DOHH2 (cell line): ENCODE measurements around the gene TRIM37.

Experiments used
- H3F3A ChIP-seq: fragments of 200-600 bp; sonication (generic), shearing (Covaris generic); 2 replicates; pipeline ENCODE4 v1.6.0; 2016; ENCODE audit warnings: antibody characterized with exemption, mild to moderate bottlenecking; ENCODE audit not compliant: control insufficient read depth, insufficient read depth
- H3K27ac ChIP-seq: fragments of 200-600 bp; sonication (generic); 2 replicates; pipeline ENCODE4 v1.5.1; 2014; ENCODE audit warnings: low read depth, mild to moderate bottlenecking, low read length, moderate library complexity
- H3K27me3 ChIP-seq: fragments of 200-600 bp; sonication (generic); 2 replicates; pipeline ENCODE4 v1.6.1; 2014; ENCODE audit warnings: mild to moderate bottlenecking, low read length, mixed read lengths; ENCODE audit not compliant: control insufficient read depth
- H3K36me3 ChIP-seq: fragments of 200-600 bp; sonication (generic); 2 replicates; pipeline ENCODE4 v1.6.1; 2014; ENCODE audit warnings: mild to moderate bottlenecking, low read length, moderate library complexity, mixed read lengths; ENCODE audit not compliant: control insufficient read depth
- H3K4me1 ChIP-seq: fragments of 200-600 bp; sonication (generic); 2 replicates; pipeline ENCODE4 v1.6.1; 2014; ENCODE audit warnings: mild to moderate bottlenecking, low read length, mixed read lengths; ENCODE audit not compliant: control insufficient read depth
- H3K4me2 ChIP-seq: fragments of 200-600 bp; sonication (generic); 2 replicates; pipeline ENCODE4 v1.6.0; 2014; ENCODE audit warnings: mild to moderate bottlenecking, low read length, moderate library complexity
- H3K4me3 ChIP-seq: fragments of 200-600 bp; sonication (generic); 2 replicates; pipeline ENCODE4 v1.5.1; 2014; ENCODE audit warnings: mild to moderate bottlenecking, low read length, mixed read lengths
- H3K79me2 ChIP-seq: fragments of 200-600 bp; sonication (generic); 2 replicates; pipeline ENCODE4 v1.6.1; 2014; ENCODE audit warnings: mild to moderate bottlenecking, low read length, mixed read lengths; ENCODE audit not compliant: control insufficient read depth
- H3K9me2 ChIP-seq: fragments of 200-600 bp; sonication (generic); replicated peaks from 2 replicates; pipeline ENCODE4 v1.6.1; 2014; ENCODE audit warnings: mild to moderate bottlenecking, low read length, mixed read lengths; ENCODE audit not compliant: control insufficient read depth
- H3K9me3 ChIP-seq: fragments of 200-600 bp; sonication (generic); 2 replicates; pipeline ENCODE4 v1.6.1; 2014; ENCODE audit warnings: antibody characterized with exemption, low read length, mixed read lengths; ENCODE audit not compliant: control insufficient read depth, insufficient read depth
- H4K20me1 ChIP-seq: fragments of 200-600 bp; sonication (generic); 2 replicates; pipeline ENCODE4 v1.6.0; 2014; ENCODE audit warnings: low read depth, mild to moderate bottlenecking, antibody characterized with exemption, low read length, moderate library complexity; ENCODE audit not compliant: control insufficient read depth, insufficient read depth
- EZH2phosphoT487 ChIP-seq: fragments of 200-600 bp; sonication (generic); IDR thresholded peaks from 2 replicates; pipeline ENCODE4 v1.6.1; 2017; ENCODE audit warnings: borderline replicate concordance, mild to moderate bottlenecking, antibody characterized with exemption, low read length, moderate library complexity, mixed read lengths
- TF ChIP-seq, protein P1 (sequence below): fragments of 200-600 bp; sonication (generic); IDR thresholded peaks from one replicate; pipeline ENCODE4 v1.5.1; 2014; ENCODE audit warnings: antibody characterized with exemption, mild to moderate bottlenecking, low read depth, low read length; ENCODE audit not compliant: poor library complexity, severe bottlenecking

The TRIM37 gene

DNA sequence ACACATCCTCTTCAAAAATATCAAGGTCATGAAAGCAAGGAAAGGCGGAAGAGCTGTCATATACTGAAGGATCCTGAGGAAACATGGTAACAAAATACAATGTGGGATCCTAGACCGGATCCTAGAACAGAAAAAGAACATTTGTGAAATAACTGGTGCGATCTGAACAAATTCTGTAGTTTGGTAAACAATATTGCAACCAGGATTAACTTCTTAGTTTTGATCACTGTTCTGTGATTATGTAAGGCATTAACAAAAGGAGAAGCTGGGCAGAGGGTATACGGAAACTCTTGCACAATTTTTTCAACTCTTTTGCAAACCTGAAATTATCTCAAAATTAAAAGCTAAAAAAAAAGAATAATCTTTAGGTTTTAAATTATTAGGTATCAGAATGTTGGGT, 109.7 kb downstream of the TRIM37 start:
- no peak overlapping the region for H3K4me2 ChIP-seq
- H4K20me1 ChIP-seq = no peaks in the 10 kb centered on the region
- no peak for TF ChIP-seq EZH2phosphoT487
- TF ChIP-seq, protein P1, sequence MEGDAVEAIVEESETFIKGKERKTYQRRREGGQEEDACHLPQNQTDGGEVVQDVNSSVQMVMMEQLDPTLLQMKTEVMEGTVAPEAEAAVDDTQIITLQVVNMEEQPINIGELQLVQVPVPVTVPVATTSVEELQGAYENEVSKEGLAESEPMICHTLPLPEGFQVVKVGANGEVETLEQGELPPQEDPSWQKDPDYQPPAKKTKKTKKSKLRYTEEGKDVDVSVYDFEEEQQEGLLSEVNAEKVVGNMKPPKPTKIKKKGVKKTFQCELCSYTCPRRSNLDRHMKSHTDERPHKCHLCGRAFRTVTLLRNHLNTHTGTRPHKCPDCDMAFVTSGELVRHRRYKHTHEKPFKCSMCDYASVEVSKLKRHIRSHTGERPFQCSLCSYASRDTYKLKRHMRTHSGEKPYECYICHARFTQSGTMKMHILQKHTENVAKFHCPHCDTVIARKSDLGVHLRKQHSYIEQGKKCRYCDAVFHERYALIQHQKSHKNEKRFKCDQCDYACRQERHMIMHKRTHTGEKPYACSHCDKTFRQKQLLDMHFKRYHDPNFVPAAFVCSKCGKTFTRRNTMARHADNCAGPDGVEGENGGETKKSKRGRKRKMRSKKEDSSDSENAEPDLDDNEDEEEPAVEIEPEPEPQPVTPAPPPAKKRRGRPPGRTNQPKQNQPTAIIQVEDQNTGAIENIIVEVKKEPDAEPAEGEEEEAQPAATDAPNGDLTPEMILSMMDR = no peak
- no peak overlapping the region for H3K27ac ChIP-seq
- no peaks in the 10 kb centered on the region for H3K27me3 ChIP-seq
- H3F3A ChIP-seq = peaks cover 21% of the 10 kb centered on the region
- H3K9me3 ChIP-seq = no peaks in the 10 kb centered on the region
- no peaks in the 10 kb centered on the region for H3K79me2 ChIP-seq
- H3K9me2 ChIP-seq = no peaks in the 10 kb centered on the region
- no peak overlapping the region for H3K4me3 ChIP-seq
- peaks cover 55% of the 10 kb centered on the region for H3K4me1 ChIP-seq
- H3K36me3 ChIP-seq = peaks cover 33% of the 10 kb centered on the region

DNA sequence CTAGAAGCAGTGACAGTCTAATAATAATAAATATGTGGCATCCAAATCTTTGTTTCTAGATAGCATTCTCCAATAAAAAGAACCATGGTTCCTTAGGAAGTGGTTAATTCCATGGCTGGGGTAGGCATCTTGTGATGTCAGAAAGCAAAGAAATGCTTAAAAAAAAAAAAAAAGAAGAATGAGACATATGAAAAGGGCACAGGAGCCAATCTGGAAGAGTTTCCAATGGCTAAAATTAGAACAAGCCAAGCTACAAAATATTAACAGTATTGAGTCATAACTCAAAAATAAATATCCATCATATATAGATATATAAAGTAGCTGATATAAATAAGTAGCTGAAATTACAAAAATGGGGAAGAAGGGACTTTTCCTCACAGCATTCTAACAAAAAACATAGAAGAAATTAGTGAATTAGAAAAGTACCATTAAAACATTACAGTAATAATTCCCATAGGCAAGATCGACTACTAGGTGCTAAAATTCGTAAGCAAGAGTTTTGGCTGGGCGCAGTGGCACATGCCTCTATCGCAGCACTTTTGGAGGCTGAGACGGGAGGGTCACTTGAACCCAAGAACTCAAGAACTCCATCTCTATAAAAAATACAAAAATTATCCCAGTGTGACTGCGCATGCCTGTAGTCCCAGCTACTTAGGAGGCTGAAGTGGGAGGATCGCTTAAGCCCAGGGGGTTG, 111.3 kb downstream of the TRIM37 start:
- Histone ChIP-seq H3K4me1 (peaks cover 39% of the 10 kb centered on the region), H3K36me3 (peaks cover 33% of the 10 kb centered on the region), H3K4me3 (no peak overlapping the region), H3K9me3 (no peaks in the 10 kb centered on the region), H3K27me3 (no peaks in the 10 kb centered on the region), H4K20me1 (no peaks in the 10 kb centered on the region), H3K27ac (no peak overlapping the region), H3F3A (peaks cover 17% of the 10 kb centered on the region), H3K9me2 (no peaks in the 10 kb centered on the region), H3K79me2 (no peaks in the 10 kb centered on the region), H3K4me2 (no peak overlapping the region)
- TF ChIP-seq, protein P1 = no peak
- no peak for TF ChIP-seq EZH2phosphoT487

- H3K27me3 ChIP-seq = no peaks in the 10 kb centered on the region
- TF ChIP-seq, protein P1 = no peak
- no peak for TF ChIP-seq EZH2phosphoT487
- H3K27ac ChIP-seq = no peak overlapping the region
Observed at GRCh38 chr17:58993311-58993710, 113.4 kb downstream of the TRIM37 start.

More at GRCh38 chr17:58993311-58993710, 113.4 kb downstream of the TRIM37 start:
- H3K4me2 ChIP-seq = no peak overlapping the region
- no peaks in the 10 kb centered on the region for H4K20me1 ChIP-seq
- H3K9me2 ChIP-seq = no peaks in the 10 kb centered on the region
- peaks cover 19% of the 10 kb centered on the region for H3K4me1 ChIP-seq
- H3K9me3 ChIP-seq = no peaks in the 10 kb centered on the region
- peaks cover 20% of the 10 kb centered on the region for H3K36me3 ChIP-seq
- H3K4me3 ChIP-seq = no peak overlapping the region
- no peaks in the 10 kb centered on the region for H3K79me2 ChIP-seq
- H3F3A ChIP-seq = peaks cover 11% of the 10 kb centered on the region
